COLO668 (cell line): Measurements from ENCODE around the gene AKT1S1.

Experiments used
- DNase-seq: peaks from one replicate; lab custom pipeline; 2025; ENCODE audit not compliant: unreplicated experiment; lab: John Stamatoyannopoulos, UW

Gene AKT1S1

DNA sequence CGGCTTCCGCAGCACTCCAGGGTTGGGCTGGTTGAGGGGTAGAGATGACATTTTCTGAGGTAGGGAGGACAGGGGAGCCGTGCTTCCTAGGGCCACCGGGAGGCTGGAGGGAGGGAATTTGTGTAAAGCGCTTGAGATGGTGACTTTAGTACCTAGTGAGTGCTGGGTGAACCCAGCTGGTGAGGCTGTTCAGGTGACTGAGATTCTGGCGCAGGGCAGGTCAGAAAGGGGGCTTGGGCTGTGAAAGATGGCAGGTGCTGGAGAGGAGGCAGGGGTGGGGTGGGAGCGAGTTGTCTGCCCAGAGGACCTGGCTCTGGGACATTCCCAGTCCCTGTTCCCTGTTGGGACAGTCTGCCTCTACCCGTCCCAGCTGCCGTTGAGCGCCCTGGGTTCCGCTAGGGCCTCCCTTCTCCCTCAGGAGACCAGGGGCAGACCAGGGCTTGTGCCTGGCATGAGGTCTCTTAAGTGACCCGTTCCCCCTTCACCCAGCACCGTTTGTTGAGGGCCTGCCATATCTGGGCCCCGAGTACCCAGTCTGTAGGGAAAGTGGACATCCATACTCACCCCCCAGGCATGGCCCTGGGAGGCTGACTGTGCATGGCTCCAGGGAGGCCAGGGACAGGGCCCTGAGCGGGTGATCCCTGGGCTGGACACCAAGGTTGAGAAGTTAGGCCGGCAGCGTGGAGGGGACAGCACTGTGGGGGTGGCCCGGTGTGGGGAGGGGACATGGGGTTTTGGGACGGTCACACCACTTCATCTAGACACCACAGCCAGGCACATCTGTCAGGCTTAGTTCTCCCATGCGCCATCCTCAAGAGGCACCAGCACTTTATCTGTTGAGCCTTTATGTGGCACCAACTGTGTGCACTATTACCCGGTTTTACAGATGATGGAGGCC, 21.2 kb downstream of the AKT1S1 start:
- DNase-seq, result no peak

DNA sequence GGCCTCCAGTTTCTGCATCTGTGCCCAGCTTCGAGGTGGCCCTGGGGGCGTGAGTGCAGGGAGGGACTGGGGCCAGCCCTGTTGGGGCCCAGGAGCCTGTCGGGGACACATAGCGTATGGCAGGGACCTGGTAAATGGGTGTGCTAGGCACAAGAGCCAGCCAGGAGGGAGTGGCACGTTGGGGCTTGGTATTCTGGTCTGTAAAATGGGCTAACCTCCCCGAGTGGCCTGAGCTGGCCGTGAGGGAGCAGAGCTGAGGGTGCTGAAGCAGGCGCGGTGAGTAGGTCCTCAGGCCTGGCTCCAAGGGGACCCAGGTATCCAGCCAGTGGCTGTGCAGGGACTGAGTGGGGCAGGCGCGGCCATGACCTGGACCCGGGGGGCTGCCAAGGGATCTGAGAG, 21.9 kb downstream of the AKT1S1 start:
- no peak for DNase-seq

DNA sequence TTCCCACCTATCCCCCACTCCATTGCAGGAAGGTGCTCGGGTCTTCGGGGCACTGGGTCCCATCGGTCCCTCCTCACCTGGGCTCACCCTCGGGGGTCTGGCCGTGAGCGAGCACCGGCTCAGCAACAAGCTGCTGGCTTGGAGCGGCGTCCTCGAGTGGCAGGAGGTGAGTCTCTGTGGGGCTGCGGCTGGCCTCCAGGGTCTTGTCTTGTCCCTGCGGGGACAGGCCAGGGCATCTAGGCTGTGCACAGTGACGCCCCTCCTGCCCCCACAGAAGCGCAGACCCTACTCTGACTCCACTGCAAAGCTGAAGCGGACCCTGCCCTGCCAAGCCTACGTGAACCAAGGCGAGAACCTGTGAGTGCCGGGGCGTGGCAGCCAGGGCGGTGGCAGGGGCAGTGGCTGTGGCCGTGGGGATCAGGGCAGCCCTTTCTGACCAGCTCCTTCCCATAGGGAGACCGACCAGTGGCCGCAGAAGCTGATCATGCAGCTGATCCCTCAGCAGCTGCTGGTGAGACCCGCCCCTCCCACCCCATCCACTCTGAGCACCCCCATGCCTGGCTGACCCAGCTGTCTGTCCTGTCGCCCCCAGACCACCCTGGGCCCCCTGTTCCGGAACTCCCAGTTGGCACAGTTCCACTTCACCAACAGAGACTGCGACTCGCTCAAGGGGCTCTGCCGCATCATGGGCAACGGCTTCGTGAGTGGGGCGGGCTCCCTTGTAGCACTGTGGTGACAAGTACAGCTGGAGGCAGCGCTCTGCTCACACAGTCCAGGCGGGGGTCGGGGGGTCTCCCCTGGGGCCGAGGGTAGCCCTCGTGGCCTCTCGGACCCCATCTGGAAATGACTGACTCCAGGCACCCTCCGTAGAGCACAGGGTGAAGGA, 22.5 kb downstream of the AKT1S1 start:
- DNase-seq, result no peak

DNA sequence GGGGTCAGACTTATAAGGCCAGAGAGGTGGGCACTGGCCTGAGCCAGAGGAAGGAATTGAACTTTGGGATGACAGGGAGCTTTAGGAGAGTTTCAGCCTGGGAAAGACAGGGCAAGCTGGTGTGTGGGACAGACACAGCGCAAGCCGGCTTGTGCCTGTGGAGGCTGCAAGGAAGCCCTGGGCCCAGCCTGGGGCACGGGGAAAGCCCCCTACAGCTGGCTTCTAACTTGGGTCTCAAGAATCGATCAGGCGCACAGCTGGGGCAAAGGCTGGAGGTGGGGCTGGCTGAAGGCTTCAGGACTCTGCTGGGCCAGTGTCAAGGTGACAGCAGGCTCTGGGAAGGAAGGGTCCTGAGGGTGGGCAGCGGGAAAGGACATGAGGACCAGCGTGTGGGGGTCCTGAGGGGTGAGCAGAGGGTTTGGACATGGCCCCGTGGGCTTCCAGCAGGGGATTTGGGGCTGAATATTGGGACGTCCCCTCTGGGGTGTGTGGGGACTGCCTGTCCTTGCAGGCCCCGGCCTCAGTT, 23.2 kb downstream of the AKT1S1 start:
- no peak for DNase-seq

DNA sequence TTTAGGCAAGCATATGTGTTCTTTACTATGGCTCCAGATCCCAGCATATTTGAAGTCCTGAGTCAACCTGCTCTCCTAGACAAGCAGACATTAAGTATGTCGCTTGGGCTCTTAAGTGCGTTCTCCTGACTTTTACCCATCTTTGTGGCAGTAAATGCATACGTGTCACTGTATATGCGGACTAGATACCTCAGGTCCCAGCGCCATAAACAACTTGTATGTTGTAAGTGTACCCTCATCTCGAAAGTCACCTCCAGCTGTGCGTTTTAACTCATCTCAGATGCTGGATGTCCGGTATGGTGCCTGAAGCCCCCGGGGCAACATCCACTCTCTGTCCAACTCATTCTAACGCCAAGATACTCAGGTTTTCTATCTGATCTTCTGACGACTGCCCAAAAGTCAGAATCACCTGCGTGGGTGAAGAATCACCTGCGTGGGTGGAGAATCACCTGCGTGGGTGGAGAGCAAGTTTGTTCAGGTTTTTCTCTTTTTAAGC, 24.5 kb downstream of the AKT1S1 start:
- DNase-seq, result no peak

DNA sequence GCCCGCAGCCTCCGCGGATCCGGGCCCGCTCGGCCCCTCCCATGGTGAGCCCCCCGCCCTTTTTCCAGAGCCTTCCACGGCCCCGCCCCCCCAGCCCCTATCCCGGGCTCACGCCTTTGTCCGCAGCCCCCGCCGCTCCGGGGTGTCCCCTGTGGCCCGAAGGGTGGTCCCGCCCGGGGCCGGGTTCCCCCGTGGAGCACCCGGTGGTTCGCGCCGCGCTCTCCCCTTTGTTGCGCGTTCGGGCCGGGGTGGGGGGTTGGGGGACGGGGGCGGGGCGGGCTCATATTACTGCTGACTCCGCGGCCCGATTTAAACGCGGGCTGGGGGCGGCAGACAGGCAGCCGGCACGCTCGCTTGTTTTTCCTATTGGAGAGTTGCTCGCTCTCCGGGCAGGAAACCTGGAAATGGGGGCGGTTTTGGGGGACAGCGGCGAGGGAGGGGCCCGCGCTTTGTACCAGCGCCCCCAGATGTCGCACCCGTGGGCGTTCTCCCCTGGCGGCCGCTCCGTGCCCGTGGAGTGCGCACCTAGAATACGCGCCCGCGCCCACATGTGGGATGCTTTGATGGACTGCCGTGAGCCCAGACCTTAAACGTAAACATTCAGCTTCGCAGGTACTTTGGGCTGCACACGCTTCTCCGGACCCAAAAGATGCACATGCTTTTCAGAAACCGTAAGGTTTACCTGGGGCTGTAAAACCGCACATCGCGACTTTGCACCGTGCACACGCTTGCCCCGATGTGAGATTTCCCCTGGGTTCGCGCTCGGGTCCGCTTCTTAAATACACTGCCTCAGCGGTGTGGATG, 25.5 kb downstream of the AKT1S1 start:
- peak; percentile 62 for DNase-seq

DNA sequence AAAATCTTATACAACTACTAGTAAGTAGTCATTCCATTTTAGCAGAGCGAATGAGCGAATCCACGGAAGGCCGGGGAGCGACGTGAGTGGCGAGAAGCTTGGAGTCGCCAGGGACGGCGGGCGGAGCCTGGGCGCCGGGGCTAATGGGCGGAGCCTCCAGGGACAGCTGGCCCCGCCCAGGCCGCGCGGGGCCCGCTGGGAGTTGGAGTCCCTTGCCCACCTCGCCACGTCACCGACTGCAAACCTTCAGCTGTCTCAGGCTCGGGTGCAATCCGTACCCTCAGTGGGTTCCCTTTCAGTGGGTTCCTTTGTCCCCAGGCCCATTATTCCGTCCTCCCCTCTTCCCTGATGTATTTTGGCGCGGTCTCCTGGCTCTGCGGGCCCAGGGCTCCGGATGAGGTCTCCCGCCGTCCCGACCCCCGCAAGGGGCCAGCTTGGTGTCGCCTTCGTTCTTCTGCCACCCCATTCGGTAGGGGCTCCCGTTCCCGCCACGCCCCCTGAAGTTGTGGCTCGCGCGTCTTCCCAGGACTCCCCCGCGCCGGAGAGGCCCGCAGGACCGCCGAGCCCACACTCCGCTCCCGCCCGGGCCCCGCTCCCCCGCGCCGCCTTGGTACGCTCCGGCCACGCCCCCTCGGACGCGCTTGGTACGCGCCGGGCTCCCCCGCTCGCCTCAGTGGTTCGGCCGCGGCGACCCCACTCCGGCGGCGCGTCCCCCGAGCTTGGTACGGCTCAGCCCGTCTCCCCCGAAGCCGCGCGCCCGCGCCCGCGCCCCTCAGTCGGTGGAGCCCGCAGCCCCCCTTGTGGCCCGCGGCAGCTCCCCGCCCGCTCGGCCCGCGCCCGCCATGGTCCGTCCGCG, 26.4 kb downstream of the AKT1S1 start, which contains the start of gene PTOV1:
Gene PTOV1, plus strand, starts transcription at position 673 of the 856 bp plus-strand sequence.
- DNase-seq, result peak; percentile 94

DNA sequence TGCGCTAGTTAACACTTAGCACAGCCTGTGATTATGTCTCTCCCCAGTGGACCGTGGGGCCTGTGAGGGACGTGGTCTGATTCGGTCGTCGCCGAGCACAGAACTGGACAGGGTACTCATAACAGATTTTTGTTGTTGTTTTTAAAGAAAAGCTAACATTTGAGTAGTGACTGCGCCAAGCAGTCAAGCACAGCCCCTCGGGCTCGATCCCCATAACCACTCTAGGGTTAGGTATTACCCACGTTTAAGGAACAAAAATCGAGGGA, 27.0 kb downstream of the AKT1S1 start:
- DNase-seq, result no peak

DNA sequence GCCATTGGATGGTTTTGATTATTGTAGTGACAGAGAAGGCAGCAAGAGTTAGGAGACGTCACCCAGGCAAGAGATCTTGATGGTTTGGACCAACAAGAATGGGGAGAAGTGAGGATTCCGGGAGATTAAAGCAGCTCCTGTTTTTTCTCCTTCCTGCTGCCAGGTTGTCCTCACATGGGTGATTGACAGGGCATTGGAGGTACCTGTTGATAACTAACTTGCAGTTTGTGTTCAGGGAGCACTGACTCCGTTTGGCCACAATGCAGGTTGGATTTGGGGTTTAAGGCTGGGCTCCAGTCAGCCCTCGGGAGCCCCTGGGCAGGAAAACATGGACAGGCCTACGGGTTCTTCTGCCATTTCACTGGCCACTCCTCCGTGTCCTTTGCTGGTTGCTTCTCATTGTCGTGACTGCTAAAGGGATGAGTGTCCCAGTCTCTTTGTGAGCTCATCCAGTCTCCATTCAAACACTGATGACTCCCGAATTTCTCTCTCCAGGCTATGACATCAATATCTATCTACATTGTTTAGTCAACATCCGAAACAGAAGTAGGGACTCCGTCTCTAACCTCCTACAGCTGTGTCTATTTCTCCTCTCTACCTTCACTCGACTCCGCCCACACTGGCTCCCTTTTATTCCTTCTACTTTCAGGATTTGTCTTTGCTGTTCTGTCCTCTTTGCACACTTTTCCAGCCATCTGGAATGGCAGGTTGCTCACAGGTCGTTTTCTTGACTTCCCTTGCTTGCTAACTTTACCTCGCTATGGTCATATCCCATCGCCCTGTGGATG, 27.5 kb downstream of the AKT1S1 start:
- DNase-seq, result no peak

DNA sequence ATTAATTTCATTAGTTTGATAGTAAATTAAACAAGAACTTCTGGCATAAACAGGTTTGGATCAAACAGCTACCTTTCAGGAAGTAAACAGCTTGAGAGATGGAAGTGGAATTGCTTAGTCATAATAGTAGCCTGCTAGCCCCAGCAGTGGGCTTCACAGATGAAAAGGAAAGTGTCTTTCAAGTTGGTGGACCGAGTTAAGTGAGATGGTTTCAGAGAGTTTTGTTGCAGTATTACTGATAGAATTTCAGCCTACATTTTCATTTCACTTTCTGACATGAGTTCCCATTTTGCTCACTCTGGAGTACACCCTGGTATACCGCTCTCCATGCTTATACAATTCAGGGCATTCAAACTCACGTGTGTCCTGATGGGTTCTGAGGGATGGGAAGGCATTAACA, 28.2 kb downstream of the AKT1S1 start:
- no peak for DNase-seq

DNA sequence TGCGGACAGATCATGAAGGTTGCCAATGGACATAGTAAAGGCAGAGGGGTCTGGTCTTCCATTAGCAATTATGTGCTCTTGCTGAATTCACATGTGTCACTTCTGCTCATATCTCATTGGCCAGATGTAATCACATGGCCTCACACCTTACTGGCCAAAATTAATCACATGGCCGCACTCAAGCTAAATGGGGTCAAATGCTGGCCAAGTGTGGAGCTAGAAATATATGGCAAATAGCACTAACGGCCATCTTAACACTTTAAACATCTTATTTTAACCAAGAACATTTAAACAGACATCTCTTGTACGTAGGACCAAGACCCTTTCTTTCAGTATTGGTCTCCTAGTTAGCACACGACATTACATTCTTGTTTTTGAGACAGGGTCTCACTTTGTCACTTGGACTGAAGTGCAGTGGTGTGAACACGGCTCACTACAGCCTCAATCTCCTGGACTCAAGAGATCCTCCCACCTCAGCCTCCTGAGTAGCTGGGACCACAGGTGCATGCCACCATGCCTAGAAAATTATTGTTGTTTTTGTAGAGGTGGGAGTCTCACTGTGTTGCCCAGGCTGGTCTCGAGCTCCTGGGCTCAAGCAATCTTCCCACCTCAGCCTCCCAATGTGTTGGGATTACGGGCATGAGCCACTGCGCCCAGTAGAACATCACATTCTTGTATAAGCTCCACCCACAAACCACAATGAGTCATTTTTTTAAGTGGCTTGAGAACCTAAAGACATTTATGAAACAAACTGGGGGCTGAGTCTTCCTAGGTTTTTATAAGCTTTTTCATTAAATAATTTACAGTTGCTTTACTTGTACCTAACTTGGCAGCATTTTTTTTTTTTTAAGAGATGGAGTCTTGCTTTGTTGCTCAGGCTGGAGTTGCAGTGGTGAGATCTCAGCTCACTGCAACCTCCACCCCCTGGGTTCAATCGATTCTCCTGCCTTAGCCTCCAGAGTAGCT, 29.1 kb downstream of the AKT1S1 start:
- DNase-seq, result peak; percentile 20

DNA sequence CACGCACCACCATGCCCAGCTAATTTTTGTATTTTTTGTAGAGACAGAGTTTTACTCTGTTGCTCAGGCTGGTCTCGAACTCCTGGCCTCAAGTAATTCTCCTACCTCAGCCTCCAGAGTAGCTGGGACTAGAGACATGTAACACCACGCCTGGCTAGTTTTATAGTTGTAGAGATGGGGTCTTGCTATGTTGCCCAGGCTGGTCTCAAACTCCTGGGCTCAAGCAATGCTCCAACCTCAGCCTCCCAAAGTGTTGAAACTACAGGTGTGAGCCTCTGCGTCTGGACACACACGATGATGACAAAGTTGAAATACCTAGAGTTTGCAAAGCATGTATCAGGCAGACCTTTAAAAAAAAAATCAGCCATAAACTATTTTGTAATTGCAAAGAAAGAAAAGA, 30.7 kb downstream of the AKT1S1 start:
- DNase-seq, result no peak

DNA sequence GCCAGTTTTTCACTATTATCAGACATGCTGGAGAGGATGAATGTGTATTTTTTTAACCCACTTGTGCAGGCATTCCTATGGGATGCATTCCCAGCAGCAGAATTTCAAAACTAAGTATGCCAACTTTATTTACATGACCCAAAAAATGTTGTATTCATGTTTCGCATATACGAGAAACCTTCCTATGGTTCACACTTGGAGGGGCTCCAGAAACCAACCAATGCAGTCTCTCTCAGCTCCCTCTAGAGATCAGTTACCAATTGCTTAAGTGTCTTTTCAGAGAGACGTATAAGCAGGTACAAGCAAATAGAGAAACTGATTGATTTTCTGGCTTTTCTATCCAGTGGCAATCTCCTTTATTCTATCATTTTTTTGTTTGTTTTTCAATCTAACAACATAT, 31.7 kb downstream of the AKT1S1 start:
- no peak for DNase-seq

DNA sequence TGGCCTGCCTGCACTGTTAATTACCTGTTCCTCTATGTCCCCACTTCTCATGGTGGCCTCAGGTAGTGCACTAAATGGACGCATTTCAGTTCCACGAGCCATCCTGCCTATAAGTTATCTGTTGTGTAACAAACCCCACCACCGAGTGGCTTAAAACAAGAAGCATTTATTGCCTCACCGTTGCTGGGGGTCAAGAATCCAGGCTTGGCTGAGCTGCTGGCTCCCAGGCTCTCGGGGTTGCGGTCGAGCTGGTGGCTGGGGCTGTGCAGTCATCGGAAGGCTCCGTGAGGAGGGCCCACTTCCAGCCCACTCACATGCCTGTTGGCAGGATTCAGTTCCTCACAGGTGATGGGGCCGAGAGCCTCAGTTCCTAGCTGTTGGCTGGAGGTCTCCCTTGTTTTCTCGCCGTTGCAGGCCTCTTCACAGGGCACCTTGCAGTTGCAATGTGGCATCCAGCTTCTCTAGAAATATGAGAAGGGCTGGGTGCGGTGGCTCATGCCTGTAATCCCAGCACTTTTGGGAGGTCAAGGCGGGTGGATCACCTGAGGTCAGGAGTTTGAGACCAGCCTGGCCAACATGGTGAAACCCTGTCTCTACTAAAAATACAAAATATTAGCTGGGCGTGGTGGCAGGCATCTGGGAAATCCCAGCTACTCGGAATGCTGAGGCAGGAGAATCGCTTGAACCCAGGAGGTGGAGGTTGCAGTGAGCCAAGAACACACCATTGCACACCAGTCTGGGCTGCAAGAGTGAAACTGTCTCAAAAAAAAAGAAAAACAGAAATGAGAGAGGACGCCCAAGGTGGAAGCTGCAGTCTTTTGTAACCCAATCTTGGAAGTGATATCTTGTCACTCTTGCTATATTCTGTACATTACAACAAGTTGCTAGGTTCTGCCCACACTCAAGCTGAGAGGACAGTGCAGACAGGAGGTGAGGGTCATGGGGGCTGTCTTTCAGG, 32.7 kb downstream of the AKT1S1 start:
- no peak for DNase-seq

DNA sequence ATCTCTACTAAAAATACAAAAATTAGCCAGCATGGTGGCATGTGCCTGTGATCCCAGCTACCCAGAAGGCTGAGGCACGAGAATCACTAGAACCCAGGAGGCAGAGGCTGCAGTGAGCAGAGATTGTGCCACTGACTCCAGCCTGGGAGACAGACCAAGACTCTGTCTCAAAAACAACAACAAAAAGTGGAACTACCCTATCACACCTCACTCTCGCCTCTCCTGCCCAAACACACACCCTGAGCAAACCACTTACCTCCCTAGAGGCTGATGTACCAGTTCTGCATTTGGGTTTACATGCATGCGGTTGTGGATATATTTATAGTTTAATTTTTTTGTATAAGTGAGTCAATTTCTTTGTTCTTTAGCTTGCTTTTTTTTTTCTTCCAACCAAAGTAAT, 33.9 kb downstream of the AKT1S1 start:
- no peak for DNase-seq

DNA sequence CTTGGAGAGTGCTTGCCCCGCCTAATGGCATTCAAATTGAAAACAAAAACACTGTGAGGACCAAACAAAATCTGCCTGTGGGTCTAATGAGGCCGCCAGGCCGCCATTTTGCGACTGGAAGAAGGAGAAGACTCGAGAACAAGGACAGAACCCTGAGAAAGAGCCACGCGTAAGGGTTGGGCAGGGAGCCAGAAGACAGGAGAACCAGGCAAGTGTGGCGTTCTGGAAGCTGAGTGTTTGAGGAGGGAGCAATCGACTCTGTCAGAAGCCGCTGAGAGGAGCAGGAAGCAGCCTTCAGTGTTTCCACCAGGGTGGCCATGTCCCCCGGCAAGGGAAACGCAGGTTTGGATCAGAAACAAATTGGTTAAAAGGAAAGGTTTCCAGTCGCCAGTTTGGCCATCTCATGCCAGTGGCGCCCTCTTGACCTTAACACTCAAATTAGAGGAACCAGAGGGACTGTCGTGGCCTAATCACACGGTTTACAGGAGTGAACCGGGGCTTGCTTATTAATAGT, 36.4 kb downstream of the AKT1S1 start:
- no peak for DNase-seq

DNA sequence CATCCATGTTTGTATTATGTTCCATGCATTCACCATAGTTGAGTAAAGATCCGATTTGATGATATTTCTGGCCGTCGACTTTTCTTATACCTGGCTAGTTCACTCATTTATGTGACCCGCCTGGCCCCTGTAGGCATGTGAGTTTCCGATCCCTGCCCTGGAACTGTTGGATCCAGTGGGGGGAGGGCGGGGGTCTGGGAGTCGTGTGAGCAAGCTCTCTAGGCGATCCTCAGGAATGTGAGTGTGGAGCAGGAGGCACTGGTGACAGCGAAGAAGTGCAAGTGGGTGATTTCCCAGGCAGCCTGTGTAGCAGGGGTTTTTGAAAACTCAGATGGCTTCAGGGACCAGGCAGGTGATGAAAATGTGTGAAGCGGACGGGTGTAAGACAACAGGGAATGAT, 36.8 kb downstream of the AKT1S1 start:
- DNase-seq, result no peak
